HEK293 (cell line): ENCODE measurements around the gene SMARCA1.

Experiments used
- CTCF ChIA-PET: fragments of 350-600 bp; formaldehyde crosslinking; extraction: SDS; loops from one replicate; lab custom pipeline; 2021; ENCODE audit warnings: antibody characterized with exemption; lab: Yijun Ruan, JAX
- POLR2A ChIA-PET: fragments of 300-600 bp; formaldehyde crosslinking; extraction: SDS; loops from one replicate; lab custom pipeline; 2020; ENCODE audit warnings: antibody characterized with exemption, inconsistent platforms; lab: Yijun Ruan, JAX
- H3K27ac ChIP-seq: fragments of 200-500 bp; sonication (Bioruptor generic); 2 replicates; pipeline ENCODE4 v1.5.1; 2014; ENCODE audit warnings: low read depth, low read length, control low read depth, inconsistent platforms; ENCODE audit errors: extremely low read depth
- H3K36me3 ChIP-seq, 2 experiments: fragments of 200-500 bp in 1 of 2; sonication (Bioruptor generic) in 1 of 2; 1 replicate in 1 of 2; 2 replicates in 1 of 2; pipeline ENCODE4 v1.5.1; 2014 to 2017; ENCODE audit warnings: inconsistent platforms in 2 of 2, low read length in 2 of 2; ENCODE audit not compliant: control insufficient read depth in 2 of 2, insufficient read depth in 1 of 2
- H3K4me1 ChIP-seq: fragments of 200-500 bp; sonication (Bioruptor generic); 2 replicates; pipeline ENCODE4 v1.5.1; 2014; ENCODE audit warnings: mild to moderate bottlenecking, low read length, inconsistent platforms; ENCODE audit not compliant: control insufficient read depth, insufficient read depth
- H3K4me3 ChIP-seq: 2 replicates; pipeline ENCODE4 v1.5.1; 2011; ENCODE audit warnings: low read depth, mild to moderate bottlenecking, control low read depth, low read length, moderate library complexity
- H3K9me3 ChIP-seq: fragments of 200-500 bp; sonication (Bioruptor generic); 2 replicates; pipeline ENCODE4 v1.5.1; 2014; ENCODE audit warnings: low read depth, low read length, inconsistent platforms; ENCODE audit not compliant: control insufficient read depth, insufficient read depth
- BCL11B ChIP-seq: fragments of 450-650 bp; formaldehyde crosslinking; IDR thresholded peaks from 2 replicates; pipeline ENCODE4 v1.5.1; 2016; ENCODE audit warnings: low read depth, missing biosample characterization, missing genetic modification characterization
- GLI4 ChIP-seq: fragments of 450-650 bp; formaldehyde crosslinking; IDR thresholded peaks from 2 replicates; pipeline ENCODE4 v1.5.1; 2016; ENCODE audit warnings: missing biosample characterization, missing genetic modification characterization
- RBAK ChIP-seq: fragments of 450-650 bp; formaldehyde crosslinking; IDR thresholded peaks from 2 replicates; pipeline ENCODE4 v1.5.1; 2016; ENCODE audit warnings: missing biosample characterization, missing genetic modification characterization
- ZNF133 ChIP-seq: fragments of 450-650 bp; formaldehyde crosslinking; IDR thresholded peaks from 2 replicates; pipeline ENCODE4 v1.5.1; 2016; ENCODE audit warnings: missing biosample characterization, missing genetic modification characterization
- ZNF19 ChIP-seq: fragments of 450-650 bp; formaldehyde crosslinking; IDR thresholded peaks from 2 replicates; pipeline ENCODE4; 2016; ENCODE audit warnings: missing biosample characterization, missing genetic modification characterization, low read depth
- ZNF302 ChIP-seq: fragments of 450-650 bp; formaldehyde crosslinking; IDR thresholded peaks from 2 replicates; pipeline ENCODE4 v1.5.1; 2016; ENCODE audit warnings: missing biosample characterization, missing genetic modification characterization, low read depth
- ZNF530 ChIP-seq: fragments of 450-650 bp; formaldehyde crosslinking; IDR thresholded peaks from 2 replicates; pipeline ENCODE4 v1.5.1; 2016; ENCODE audit warnings: low read depth, missing biosample characterization, missing genetic modification characterization
- ZNF658 ChIP-seq: fragments of 450-650 bp; formaldehyde crosslinking; IDR thresholded peaks from 2 replicates; pipeline ENCODE4; 2016; ENCODE audit warnings: missing biosample characterization, missing genetic modification characterization
- ZNF792 ChIP-seq: fragments of 450-650 bp; formaldehyde crosslinking; IDR thresholded peaks from 2 replicates; pipeline ENCODE4 v1.5.1; 2016; ENCODE audit warnings: missing biosample characterization, missing genetic modification characterization
- ZNF837 ChIP-seq: fragments of 450-650 bp; formaldehyde crosslinking; IDR thresholded peaks from 2 replicates; pipeline ENCODE4 v1.5.1; 2016; ENCODE audit warnings: missing biosample characterization, missing genetic modification characterization
- TF ChIP-seq, protein P1 (sequence below): fragments of 450-650 bp; formaldehyde crosslinking; IDR thresholded peaks from 2 replicates; pipeline ENCODE4 v1.5.1; 2017; ENCODE audit warnings: missing biosample characterization, missing genetic modification characterization
- TF ChIP-seq, protein P2 (sequence below): fragments of 450-650 bp; formaldehyde crosslinking; IDR thresholded peaks from 2 replicates; pipeline ENCODE4 v1.5.1; 2016; ENCODE audit warnings: missing biosample characterization, missing genetic modification characterization
- TF ChIP-seq, protein P3 (sequence below): fragments of 450-650 bp; formaldehyde crosslinking; IDR thresholded peaks from 2 replicates; pipeline ENCODE4 v1.5.1; 2017; ENCODE audit warnings: missing biosample characterization, missing genetic modification characterization
- TF ChIP-seq, protein P4 (sequence below): fragments of 450-650 bp; formaldehyde crosslinking; IDR thresholded peaks from 2 replicates; pipeline ENCODE4 v1.5.1; 2016; ENCODE audit warnings: missing biosample characterization, missing genetic modification characterization
- TF ChIP-seq, protein P5 (sequence below): fragments of 450-650 bp; formaldehyde crosslinking; IDR thresholded peaks from 2 replicates; pipeline ENCODE4 v1.5.1; 2016; ENCODE audit warnings: missing biosample characterization, missing genetic modification characterization
- TF ChIP-seq, protein P6 (sequence below): fragments of 450-650 bp; formaldehyde crosslinking; IDR thresholded peaks from 2 replicates; pipeline ENCODE4 v1.5.1; 2016; ENCODE audit warnings: missing biosample characterization, missing genetic modification characterization, borderline replicate concordance
- TF ChIP-seq, protein P7 (sequence below): fragments of 450-650 bp; formaldehyde crosslinking; IDR thresholded peaks from 2 replicates; pipeline ENCODE4 v1.5.1; 2017; ENCODE audit warnings: missing biosample characterization, missing genetic modification characterization

SMARCA1 gene

DNA sequence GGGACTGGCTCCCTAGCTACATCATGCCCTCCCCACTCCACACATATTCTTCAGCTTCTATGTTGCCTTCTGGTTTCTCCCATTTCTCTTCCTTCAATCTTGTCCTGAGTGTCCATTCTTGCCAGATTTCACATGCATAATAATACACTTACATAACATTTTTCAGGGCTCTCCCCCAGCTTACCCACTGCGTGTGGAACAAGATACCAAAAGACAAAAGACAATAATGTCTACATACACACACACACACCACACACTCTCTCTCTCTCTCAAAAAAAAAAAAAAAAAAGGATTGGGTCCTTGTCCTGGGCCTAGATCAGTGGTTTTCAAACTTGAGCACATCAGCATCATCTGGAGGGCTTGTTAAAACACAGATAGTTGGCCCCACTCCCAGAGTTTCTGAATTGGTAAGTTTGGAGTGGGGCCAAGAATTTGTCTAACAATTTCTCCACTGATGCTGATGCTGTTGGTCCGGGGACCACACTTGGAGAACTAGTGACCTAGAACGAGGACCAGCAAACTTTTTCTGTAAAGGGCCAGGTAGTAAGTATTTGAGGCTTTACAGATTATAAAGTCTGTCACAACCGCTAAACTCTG is 6.5 kb upstream of the SMARCA1 start (continued):
- TF ChIP-seq, protein P1, sequence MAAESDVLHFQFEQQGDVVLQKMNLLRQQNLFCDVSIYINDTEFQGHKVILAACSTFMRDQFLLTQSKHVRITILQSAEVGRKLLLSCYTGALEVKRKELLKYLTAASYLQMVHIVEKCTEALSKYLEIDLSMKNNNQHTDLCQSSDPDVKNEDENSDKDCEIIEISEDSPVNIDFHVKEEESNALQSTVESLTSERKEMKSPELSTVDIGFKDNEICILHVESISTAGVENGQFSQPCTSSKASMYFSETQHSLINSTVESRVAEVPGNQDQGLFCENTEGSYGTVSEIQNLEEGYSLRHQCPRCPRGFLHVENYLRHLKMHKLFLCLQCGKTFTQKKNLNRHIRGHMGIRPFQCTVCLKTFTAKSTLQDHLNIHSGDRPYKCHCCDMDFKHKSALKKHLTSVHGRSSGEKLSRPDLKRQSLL: no peak

DNA sequence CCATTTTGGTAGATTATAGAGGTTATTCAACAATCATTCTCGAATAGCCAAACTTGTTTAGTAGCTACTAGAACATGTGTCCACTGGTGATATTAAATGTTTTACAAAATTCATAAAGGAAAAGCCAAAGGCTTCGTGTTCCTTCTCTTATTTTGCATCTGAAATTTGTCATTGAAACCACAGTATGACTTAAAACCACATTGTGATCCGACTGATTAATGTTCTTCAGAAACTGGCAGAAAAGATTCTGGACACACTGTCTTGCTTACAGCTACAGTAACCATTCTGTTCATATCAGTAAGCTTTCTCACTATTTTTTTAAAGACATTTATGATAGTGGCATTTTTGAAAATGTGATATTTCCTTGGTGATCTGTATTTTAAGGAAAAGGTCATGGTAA is 2.6 kb upstream of the SMARCA1 start:
- Histone ChIP-seq H3K4me3 (no peak overlapping the region), H3K36me3 (no peaks in the 10 kb centered on the region)
- CTCF ChIA-PET: no interaction called here
- POLR2A ChIA-PET: no interaction called here
- TF ChIP-seq ZNF837 (no peak), ZNF792 (no peak), ZNF530 (tag by site-specific recombination) (no peak), GLI4 (tag by site-specific recombination) (no peak), ZNF133 (tag by site-specific recombination) (no peak), BCL11B (tag by site-specific recombination) (no peak), ZNF658 (no peak), RBAK (no peak), ZNF19 (no peak), ZNF302 (no peak)
- TF ChIP-seq, protein P2, sequence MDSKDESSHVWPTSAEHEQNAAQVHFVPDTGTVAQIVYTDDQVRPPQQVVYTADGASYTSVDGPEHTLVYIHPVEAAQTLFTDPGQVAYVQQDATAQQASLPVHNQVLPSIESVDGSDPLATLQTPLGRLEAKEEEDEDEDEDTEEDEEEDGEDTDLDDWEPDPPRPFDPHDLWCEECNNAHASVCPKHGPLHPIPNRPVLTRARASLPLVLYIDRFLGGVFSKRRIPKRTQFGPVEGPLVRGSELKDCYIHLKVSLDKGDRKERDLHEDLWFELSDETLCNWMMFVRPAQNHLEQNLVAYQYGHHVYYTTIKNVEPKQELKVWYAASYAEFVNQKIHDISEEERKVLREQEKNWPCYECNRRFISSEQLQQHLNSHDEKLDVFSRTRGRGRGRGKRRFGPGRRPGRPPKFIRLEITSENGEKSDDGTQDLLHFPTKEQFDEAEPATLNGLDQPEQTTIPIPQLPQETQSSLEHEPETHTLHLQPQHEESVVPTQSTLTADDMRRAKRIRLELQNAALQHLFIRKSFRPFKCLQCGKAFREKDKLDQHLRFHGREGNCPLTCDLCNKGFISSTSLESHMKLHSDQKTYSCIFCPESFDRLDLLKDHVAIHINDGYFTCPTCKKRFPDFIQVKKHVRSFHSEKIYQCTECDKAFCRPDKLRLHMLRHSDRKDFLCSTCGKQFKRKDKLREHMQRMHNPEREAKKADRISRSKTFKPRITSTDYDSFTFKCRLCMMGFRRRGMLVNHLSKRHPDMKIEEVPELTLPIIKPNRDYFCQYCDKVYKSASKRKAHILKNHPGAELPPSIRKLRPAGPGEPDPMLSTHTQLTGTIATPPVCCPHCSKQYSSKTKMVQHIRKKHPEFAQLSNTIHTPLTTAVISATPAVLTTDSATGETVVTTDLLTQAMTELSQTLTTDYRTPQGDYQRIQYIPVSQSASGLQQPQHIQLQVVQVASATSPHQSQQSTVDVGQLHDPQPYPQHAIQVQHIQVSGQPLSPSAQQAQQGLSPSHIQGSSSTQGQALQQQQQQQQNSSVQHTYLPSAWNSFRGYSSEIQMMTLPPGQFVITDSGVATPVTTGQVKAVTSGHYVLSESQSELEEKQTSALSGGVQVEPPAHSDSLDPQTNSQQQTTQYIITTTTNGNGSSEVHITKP (tag by site-specific recombination): no peak
- TF ChIP-seq, protein P3, sequence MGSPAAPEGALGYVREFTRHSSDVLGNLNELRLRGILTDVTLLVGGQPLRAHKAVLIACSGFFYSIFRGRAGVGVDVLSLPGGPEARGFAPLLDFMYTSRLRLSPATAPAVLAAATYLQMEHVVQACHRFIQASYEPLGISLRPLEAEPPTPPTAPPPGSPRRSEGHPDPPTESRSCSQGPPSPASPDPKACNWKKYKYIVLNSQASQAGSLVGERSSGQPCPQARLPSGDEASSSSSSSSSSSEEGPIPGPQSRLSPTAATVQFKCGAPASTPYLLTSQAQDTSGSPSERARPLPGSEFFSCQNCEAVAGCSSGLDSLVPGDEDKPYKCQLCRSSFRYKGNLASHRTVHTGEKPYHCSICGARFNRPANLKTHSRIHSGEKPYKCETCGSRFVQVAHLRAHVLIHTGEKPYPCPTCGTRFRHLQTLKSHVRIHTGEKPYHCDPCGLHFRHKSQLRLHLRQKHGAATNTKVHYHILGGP (tag by site-specific recombination): no peak
- TF ChIP-seq, protein P4, sequence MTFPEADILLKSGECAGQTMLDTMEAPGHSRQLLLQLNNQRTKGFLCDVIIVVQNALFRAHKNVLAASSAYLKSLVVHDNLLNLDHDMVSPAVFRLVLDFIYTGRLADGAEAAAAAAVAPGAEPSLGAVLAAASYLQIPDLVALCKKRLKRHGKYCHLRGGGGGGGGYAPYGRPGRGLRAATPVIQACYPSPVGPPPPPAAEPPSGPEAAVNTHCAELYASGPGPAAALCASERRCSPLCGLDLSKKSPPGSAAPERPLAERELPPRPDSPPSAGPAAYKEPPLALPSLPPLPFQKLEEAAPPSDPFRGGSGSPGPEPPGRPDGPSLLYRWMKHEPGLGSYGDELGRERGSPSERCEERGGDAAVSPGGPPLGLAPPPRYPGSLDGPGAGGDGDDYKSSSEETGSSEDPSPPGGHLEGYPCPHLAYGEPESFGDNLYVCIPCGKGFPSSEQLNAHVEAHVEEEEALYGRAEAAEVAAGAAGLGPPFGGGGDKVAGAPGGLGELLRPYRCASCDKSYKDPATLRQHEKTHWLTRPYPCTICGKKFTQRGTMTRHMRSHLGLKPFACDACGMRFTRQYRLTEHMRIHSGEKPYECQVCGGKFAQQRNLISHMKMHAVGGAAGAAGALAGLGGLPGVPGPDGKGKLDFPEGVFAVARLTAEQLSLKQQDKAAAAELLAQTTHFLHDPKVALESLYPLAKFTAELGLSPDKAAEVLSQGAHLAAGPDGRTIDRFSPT (tag by site-specific recombination): no peak
- TF ChIP-seq, protein P5, sequence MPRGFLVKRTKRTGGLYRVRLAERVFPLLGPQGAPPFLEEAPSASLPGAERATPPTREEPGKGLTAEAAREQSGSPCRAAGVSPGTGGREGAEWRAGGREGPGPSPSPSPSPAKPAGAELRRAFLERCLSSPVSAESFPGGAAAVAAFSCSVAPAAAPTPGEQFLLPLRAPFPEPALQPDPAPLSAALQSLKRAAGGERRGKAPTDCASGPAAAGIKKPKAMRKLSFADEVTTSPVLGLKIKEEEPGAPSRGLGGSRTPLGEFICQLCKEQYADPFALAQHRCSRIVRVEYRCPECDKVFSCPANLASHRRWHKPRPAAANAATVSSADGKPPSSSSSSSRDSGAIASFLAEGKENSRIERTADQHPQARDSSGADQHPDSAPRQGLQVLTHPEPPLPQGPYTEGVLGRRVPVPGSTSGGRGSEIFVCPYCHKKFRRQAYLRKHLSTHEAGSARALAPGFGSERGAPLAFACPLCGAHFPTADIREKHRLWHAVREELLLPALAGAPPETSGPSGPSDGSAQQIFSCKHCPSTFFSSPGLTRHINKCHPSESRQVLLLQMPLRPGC: no peak
- TF ChIP-seq, protein P6, sequence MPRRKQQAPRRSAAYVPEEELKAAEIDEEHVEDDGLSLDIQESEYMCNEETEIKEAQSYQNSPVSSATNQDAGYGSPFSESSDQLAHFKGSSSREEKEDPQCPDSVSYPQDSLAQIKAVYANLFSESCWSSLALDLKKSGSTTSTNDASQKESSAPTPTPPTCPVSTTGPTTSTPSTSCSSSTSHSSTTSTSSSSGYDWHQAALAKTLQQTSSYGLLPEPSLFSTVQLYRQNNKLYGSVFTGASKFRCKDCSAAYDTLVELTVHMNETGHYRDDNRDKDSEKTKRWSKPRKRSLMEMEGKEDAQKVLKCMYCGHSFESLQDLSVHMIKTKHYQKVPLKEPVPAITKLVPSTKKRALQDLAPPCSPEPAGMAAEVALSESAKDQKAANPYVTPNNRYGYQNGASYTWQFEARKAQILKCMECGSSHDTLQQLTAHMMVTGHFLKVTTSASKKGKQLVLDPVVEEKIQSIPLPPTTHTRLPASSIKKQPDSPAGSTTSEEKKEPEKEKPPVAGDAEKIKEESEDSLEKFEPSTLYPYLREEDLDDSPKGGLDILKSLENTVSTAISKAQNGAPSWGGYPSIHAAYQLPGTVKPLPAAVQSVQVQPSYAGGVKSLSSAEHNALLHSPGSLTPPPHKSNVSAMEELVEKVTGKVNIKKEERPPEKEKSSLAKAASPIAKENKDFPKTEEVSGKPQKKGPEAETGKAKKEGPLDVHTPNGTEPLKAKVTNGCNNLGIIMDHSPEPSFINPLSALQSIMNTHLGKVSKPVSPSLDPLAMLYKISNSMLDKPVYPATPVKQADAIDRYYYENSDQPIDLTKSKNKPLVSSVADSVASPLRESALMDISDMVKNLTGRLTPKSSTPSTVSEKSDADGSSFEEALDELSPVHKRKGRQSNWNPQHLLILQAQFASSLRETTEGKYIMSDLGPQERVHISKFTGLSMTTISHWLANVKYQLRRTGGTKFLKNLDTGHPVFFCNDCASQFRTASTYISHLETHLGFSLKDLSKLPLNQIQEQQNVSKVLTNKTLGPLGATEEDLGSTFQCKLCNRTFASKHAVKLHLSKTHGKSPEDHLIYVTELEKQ (tag by site-specific recombination): no peak
- TF ChIP-seq, protein P7, sequence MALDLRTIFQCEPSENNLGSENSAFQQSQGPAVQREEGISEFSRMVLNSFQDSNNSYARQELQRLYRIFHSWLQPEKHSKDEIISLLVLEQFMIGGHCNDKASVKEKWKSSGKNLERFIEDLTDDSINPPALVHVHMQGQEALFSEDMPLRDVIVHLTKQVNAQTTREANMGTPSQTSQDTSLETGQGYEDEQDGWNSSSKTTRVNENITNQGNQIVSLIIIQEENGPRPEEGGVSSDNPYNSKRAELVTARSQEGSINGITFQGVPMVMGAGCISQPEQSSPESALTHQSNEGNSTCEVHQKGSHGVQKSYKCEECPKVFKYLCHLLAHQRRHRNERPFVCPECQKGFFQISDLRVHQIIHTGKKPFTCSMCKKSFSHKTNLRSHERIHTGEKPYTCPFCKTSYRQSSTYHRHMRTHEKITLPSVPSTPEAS: no peak
- TF ChIP-seq, all 188 proteins: peak for 0
- Histone ChIP-seq H3K4me1 (no peaks in the 10 kb centered on the region; the same call in 1 of the 2 replicates), H3K27ac (no peak overlapping the region), H3K9me3 (no peaks in the 10 kb centered on the region)
